ENCODE measurements around the gene UBE3B. TPM values are rescaled to one million over a fixed set of nuclear protein-coding genes. Genes with fewer than 3 reads are reported as not detected.

The UBE3B gene
- total RNA-seq, 1 experiment from 2014 or later: 29.3 TPM

DNA sequence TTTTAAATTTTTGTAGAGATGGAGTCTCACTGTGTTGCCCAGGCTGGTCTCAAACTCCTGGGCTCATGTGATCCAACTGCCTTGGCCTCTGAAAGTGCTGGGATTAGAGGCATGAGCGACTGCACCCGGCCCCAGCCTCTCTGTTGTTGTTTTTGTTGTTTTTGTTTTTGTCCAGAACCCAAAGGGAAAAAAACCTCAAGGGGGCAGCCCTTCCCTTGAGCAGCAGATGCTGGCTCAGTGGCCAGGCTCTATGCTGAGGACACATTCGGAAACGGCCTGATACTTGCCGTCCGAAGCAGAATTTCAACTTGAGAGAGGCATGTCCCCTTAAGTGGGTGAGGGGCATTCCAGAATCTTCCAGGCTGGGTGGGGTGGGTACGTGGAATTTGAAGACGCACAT lies 102.8 kb downstream of the UBE3B start:
- peaks cover 50% of the 10 kb centered on the region for H3K36me3 Mint-ChIP-seq
- POLR2A ChIA-PET: no interaction called here

More for the DNA sequence above, 102.8 kb downstream of the UBE3B start:
- TF ChIP-seq TCF7 (CRISPR knock-in tag; IDR thresholded peaks at IDR 0.05; ENCODE audit: low read depth) (no peak), CREB1 (CRISPR knock-in tag; IDR thresholded peaks at IDR 0.05) (no peak), FOXP1 (CRISPR knock-in tag; IDR thresholded peaks at IDR 0.05; ENCODE audit: borderline replicate concordance) (no peak), FOXK1 (CRISPR knock-in tag; IDR thresholded peaks at IDR 0.05) (no peak), ZNF416 (CRISPR knock-in tag; IDR thresholded peaks at IDR 0.05) (no peak), GRHL2 (CRISPR knock-in tag; IDR thresholded peaks at IDR 0.05; ENCODE audit: insufficient replicate concordance, severe bottlenecking) (no peak), JAZF1 (CRISPR knock-in tag; IDR thresholded peaks at IDR 0.05) (no peak), ZNF138 (CRISPR knock-in tag; conservative IDR thresholded peaks at IDR 0.05) (no peak), SOX15 (CRISPR knock-in tag; IDR thresholded peaks at IDR 0.05) (no peak), RORB (CRISPR knock-in tag; IDR thresholded peaks at IDR 0.05) (no peak), JUN (CRISPR knock-in tag; IDR thresholded peaks at IDR 0.05) (no peak)
- TF ChIP-seq, protein P1, sequence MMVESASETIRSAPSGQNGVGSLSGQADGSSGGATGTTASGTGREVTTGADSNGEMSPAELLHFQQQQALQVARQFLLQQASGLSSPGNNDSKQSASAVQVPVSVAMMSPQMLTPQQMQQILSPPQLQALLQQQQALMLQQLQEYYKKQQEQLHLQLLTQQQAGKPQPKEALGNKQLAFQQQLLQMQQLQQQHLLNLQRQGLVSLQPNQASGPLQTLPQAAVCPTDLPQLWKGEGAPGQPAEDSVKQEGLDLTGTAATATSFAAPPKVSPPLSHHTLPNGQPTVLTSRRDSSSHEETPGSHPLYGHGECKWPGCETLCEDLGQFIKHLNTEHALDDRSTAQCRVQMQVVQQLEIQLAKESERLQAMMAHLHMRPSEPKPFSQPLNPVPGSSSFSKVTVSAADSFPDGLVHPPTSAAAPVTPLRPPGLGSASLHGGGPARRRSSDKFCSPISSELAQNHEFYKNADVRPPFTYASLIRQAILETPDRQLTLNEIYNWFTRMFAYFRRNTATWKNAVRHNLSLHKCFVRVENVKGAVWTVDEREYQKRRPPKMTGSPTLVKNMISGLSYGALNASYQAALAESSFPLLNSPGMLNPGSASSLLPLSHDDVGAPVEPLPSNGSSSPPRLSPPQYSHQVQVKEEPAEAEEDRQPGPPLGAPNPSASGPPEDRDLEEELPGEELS (CRISPR knock-in tag; IDR thresholded peaks at IDR 0.05): no peak
- TF ChIP-seq, protein P2, sequence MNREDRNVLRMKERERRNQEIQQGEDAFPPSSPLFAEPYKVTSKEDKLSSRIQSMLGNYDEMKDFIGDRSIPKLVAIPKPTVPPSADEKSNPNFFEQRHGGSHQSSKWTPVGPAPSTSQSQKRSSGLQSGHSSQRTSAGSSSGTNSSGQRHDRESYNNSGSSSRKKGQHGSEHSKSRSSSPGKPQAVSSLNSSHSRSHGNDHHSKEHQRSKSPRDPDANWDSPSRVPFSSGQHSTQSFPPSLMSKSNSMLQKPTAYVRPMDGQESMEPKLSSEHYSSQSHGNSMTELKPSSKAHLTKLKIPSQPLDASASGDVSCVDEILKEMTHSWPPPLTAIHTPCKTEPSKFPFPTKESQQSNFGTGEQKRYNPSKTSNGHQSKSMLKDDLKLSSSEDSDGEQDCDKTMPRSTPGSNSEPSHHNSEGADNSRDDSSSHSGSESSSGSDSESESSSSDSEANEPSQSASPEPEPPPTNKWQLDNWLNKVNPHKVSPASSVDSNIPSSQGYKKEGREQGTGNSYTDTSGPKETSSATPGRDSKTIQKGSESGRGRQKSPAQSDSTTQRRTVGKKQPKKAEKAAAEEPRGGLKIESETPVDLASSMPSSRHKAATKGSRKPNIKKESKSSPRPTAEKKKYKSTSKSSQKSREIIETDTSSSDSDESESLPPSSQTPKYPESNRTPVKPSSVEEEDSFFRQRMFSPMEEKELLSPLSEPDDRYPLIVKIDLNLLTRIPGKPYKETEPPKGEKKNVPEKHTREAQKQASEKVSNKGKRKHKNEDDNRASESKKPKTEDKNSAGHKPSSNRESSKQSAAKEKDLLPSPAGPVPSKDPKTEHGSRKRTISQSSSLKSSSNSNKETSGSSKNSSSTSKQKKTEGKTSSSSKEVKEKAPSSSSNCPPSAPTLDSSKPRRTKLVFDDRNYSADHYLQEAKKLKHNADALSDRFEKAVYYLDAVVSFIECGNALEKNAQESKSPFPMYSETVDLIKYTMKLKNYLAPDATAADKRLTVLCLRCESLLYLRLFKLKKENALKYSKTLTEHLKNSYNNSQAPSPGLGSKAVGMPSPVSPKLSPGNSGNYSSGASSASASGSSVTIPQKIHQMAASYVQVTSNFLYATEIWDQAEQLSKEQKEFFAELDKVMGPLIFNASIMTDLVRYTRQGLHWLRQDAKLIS (CRISPR knock-in tag; IDR thresholded peaks at IDR 0.05; ENCODE audit: borderline replicate concordance): no peak
- TF ChIP-seq, protein P3, sequence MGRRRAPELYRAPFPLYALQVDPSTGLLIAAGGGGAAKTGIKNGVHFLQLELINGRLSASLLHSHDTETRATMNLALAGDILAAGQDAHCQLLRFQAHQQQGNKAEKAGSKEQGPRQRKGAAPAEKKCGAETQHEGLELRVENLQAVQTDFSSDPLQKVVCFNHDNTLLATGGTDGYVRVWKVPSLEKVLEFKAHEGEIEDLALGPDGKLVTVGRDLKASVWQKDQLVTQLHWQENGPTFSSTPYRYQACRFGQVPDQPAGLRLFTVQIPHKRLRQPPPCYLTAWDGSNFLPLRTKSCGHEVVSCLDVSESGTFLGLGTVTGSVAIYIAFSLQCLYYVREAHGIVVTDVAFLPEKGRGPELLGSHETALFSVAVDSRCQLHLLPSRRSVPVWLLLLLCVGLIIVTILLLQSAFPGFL (CRISPR knock-in tag; IDR thresholded peaks at IDR 0.05; ENCODE audit: borderline replicate concordance): no peak
- TF ChIP-seq, protein P4, sequence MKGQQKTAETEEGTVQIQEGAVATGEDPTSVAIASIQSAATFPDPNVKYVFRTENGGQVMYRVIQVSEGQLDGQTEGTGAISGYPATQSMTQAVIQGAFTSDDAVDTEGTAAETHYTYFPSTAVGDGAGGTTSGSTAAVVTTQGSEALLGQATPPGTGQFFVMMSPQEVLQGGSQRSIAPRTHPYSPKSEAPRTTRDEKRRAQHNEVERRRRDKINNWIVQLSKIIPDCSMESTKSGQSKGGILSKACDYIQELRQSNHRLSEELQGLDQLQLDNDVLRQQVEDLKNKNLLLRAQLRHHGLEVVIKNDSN (CRISPR knock-in tag; IDR thresholded peaks at IDR 0.05): no peak
- TF ChIP-seq, protein P5, sequence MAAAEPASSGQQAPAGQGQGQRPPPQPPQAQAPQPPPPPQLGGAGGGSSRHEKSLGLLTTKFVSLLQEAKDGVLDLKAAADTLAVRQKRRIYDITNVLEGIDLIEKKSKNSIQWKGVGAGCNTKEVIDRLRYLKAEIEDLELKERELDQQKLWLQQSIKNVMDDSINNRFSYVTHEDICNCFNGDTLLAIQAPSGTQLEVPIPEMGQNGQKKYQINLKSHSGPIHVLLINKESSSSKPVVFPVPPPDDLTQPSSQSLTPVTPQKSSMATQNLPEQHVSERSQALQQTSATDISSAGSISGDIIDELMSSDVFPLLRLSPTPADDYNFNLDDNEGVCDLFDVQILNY (CRISPR knock-in tag; IDR thresholded peaks at IDR 0.05): no peak
- TF ChIP-seq, protein P6, sequence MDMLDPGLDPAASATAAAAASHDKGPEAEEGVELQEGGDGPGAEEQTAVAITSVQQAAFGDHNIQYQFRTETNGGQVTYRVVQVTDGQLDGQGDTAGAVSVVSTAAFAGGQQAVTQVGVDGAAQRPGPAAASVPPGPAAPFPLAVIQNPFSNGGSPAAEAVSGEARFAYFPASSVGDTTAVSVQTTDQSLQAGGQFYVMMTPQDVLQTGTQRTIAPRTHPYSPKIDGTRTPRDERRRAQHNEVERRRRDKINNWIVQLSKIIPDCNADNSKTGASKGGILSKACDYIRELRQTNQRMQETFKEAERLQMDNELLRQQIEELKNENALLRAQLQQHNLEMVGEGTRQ (CRISPR knock-in tag; IDR thresholded peaks at IDR 0.05): no peak
- TF ChIP-seq, protein P7, sequence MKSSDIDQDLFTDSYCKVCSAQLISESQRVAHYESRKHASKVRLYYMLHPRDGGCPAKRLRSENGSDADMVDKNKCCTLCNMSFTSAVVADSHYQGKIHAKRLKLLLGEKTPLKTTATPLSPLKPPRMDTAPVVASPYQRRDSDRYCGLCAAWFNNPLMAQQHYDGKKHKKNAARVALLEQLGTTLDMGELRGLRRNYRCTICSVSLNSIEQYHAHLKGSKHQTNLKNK (CRISPR knock-in tag; IDR thresholded peaks at IDR 0.05): no peak
- CTCF ChIA-PET: no interaction called here
- H3K4me3 Mint-ChIP-seq: no peak overlapping the region
- H3K27ac Mint-ChIP-seq: no peak overlapping the region
- H3K9me3 Mint-ChIP-seq: no peaks in the 10 kb centered on the region
- DNase-seq (ENCODE audit: low spot score) (no peak), ATAC-seq (no peak)
- no peaks in the 10 kb centered on the region for H3K27me3 Mint-ChIP-seq (ENCODE audit: low read depth)
- no peaks in the 10 kb centered on the region for H3K4me1 Mint-ChIP-seq
